ENCODE measurements around the gene U2SURP.

Gene U2SURP

GRCh38 chr3:143109861-143110260 is 108.5 kb downstream of the U2SURP start:
- no peak overlapping the region for H3K27ac Mint-ChIP-seq
- peaks cover 7% of the 10 kb centered on the region for H3K9me3 Mint-ChIP-seq
- H3K36me3 Mint-ChIP-seq (ENCODE audit: low read depth), result peaks cover 2% of the 10 kb centered on the region
- H3K4me3 Mint-ChIP-seq, result no peak overlapping the region
- H3K27me3 Mint-ChIP-seq, result peaks cover 5% of the 10 kb centered on the region
- no peaks in the 10 kb centered on the region for H3K4me1 Mint-ChIP-seq (ENCODE audit: low read depth)

Data from stimulated activated naive CD8-positive, alpha-beta T cell treated with anti-CD3 and anti-CD28 coated beads, Interleukin-15, Interleukin-2, amounts not matched to agents 100 ng/mL and 50 ng/mL, for 24 hours (primary cell).